Measurements from ENCODE around the gene MRGPRD.

Gene MRGPRD

GRCh38 chr11:68930991-68931855 lies 49.6 kb downstream of the MRGPRD start:
- DNase-seq (ENCODE audit: low read depth in 2 of 2): no peak

Measured in stimulated activated CD8-positive, alpha-beta memory T cell treated with anti-CD3 and anti-CD28 coated beads, Interleukin-15, amount 100 ng/mL, for 48 hours (primary cell).